Forelimb muscle (tissue), 1 donor: Measurements from ENCODE around the gene CLDN1. TPM values are rescaled to one million over a fixed set of nuclear protein-coding genes. Genes with fewer than 3 reads are reported as not detected.
A peak's percentile ranks its signal among the peaks of the same experiment; 100 is the strongest.

ENCODE experiments used
- DNase-seq: peaks from one replicate; pipeline ENCODE4 v3.0.0-alpha.2; 2013; ENCODE audit warnings: low read depth
- polyA plus RNA-seq: library from polyadenylated mRNA; unstranded; fragments of 120-200 nt; gene quantifications from one replicate; pipeline ENCODE4 v1.2.1, GENCODE V29; 2013; ENCODE audit not compliant: insufficient read length

Gene CLDN1
- polyA plus RNA-seq = 2.6 TPM

GRCh38 chr3:190321789-190322603 lies at the start of gene CLDN1:
Gene CLDN1, minus strand, starts transcription at chr3:190322446. Its CDS starts 240 bp downstream, at chr3:190322206.
- DNase-seq = peak; percentile 28

- DNase-seq = no peak
These were observed 48.9 kb upstream of the CLDN1 start for GRCh38 chr3:190371152-190371551.

GRCh38 chr3:190370369-190370768 lies 48.1 kb upstream of the CLDN1 start:
- no peak for DNase-seq

- no peak for DNase-seq
These were observed 47.5 kb upstream of the CLDN1 start for GRCh38 chr3:190369668-190370295.

GRCh38 chr3:190368881-190369280 lies 46.6 kb upstream of the CLDN1 start:
- no peak for DNase-seq

- no peak for DNase-seq
These were observed 43.9 kb upstream of the CLDN1 start for GRCh38 chr3:190366133-190366532.

- DNase-seq = no peak
These were observed 40.0 kb upstream of the CLDN1 start for GRCh38 chr3:190362258-190362657.

GRCh38 chr3:190361791-190362190 lies 39.5 kb upstream of the CLDN1 start:
- DNase-seq = no peak

- no peak for DNase-seq
These were observed 38.0 kb upstream of the CLDN1 start for GRCh38 chr3:190360228-190360627.

GRCh38 chr3:190359813-190360212 lies 37.6 kb upstream of the CLDN1 start:
- no peak for DNase-seq

GRCh38 chr3:190357468-190357867 lies 35.2 kb upstream of the CLDN1 start:
- DNase-seq = no peak

- DNase-seq = no peak
These were observed 34.0 kb upstream of the CLDN1 start for GRCh38 chr3:190356246-190356645.

GRCh38 chr3:190352861-190353457 lies 30.7 kb upstream of the CLDN1 start:
- no peak for DNase-seq

- DNase-seq = no peak
These were observed 24.3 kb upstream of the CLDN1 start for GRCh38 chr3:190346541-190346940.

GRCh38 chr3:190345878-190346277 lies 23.6 kb upstream of the CLDN1 start:
- DNase-seq = no peak

GRCh38 chr3:190345027-190345821 lies 23.0 kb upstream of the CLDN1 start:
- no peak for DNase-seq

- DNase-seq = no peak
These were observed 17.8 kb upstream of the CLDN1 start for GRCh38 chr3:190340071-190340470.

- DNase-seq = no peak
These were observed 16.9 kb upstream of the CLDN1 start for GRCh38 chr3:190339130-190339529.

- no peak for DNase-seq
These were observed 16.5 kb upstream of the CLDN1 start for GRCh38 chr3:190338717-190339116.

- DNase-seq = no peak
These were observed 15.1 kb upstream of the CLDN1 start for GRCh38 chr3:190337301-190337700.

- no peak for DNase-seq
These were observed 14.4 kb upstream of the CLDN1 start for GRCh38 chr3:190336516-190337189.
